ENCODE results near the gene TRABD2B. TPM values are rescaled to one million over a fixed set of nuclear protein-coding genes. Genes with fewer than 3 reads are reported as not detected.

Gene TRABD2B
- total RNA-seq, 4 donors from 2014 or later = 0.05 to 0.15 (median 0.12) TPM

- H3K27me3 ChIP-seq = peaks cover 12 to 22% (median 22%) of the 10 kb centered on the region in 3 donors
- intact Hi-C loops (cut with DNase I; ENCODE audit: low total_unique reads) (loop anchor here (1.0 kb wide), 1 partner anchor 65 kb away; no protein-coding TSS in a partner anchor), in situ Hi-C loops (cut with MboI; ENCODE audit: low sequenced_read_pairs in 4 of 4) (loop anchor here in 3 of 4 donors (5.0 to 25.0 kb wide), 3 partner anchors 61 to 209 kb away; no protein-coding TSS in a partner anchor)
Observed at GRCh38 chr1:47996406-47997226, 569 bp downstream of the TRABD2B start.

GRCh38 chr1:47996060-47996405, 1.2 kb downstream of the TRABD2B start:
- Histone ChIP-seq H3K9me3 (no peaks in the 10 kb centered on the region), H3K36me3 (no peaks in the 10 kb centered on the region), H3K4me3 (peak overlapping the region in 3 of 4 donors; percentile 52 to 60 (median 58)), H3K4me1 (peaks cover 3 to 8% of the 10 kb centered on the region in 2 donors), H3K27ac (peak overlapping the region; percentile 26 to 63 (median 30)), H3K27me3 (peaks cover 12 to 22% (median 22%) of the 10 kb centered on the region in 3 donors)
- ATAC-seq (no peak), DNase-seq (no peak)
- intact Hi-C loops (cut with DNase I; ENCODE audit: low total_unique reads) = no loop called here
- TF ChIP-seq POLR2A (IDR thresholded peaks at IDR 0.05) = no peak
- in situ Hi-C loops (cut with MboI; ENCODE audit: low sequenced_read_pairs in 4 of 4) = loop anchor here in 3 of 4 donors (5.0 to 25.0 kb wide), 3 partner anchors 61 to 209 kb away; no protein-coding TSS in a partner anchor

More at GRCh38 chr1:47996406-47997226, 569 bp downstream of the TRABD2B start:
- Histone ChIP-seq H3K9me3 (no peaks in the 10 kb centered on the region), H3K36me3 (no peaks in the 10 kb centered on the region), H3K4me1 (peaks cover 3 to 8% of the 10 kb centered on the region in 2 donors), H3K27ac (peak overlapping the region; percentile 40 to 63 (median 52)), H3K4me3 (peak overlapping the region; percentile 52 to 60 (median 57))
- no peak for TF ChIP-seq CTCF (IDR thresholded peaks at IDR 0.05 in 4 of 5, conservative IDR thresholded peaks at IDR 0.05 in 1 of 5)
- TF ChIP-seq POLR2A (IDR thresholded peaks at IDR 0.05) = no peak
- no peak for ATAC-seq
- DNase-seq = no peak

- Histone ChIP-seq H3K36me3 (no peaks in the 10 kb centered on the region), H3K27me3 (peaks cover 12 to 22% (median 22%) of the 10 kb centered on the region in 3 donors), H3K27ac (peak overlapping the region in 1 of 4 donors; percentile 63), H3K4me1 (peaks cover 3 to 8% of the 10 kb centered on the region in 2 donors), H3K4me3 (peak overlapping the region in 1 of 4 donors; percentile 52), H3K9me3 (no peaks in the 10 kb centered on the region)
- no peak for ATAC-seq
- TF ChIP-seq POLR2A (IDR thresholded peaks at IDR 0.05) (no peak), CTCF (IDR thresholded peaks at IDR 0.05 in 4 of 5, conservative IDR thresholded peaks at IDR 0.05 in 1 of 5) (no peak)
- in situ Hi-C loops (cut with MboI; ENCODE audit: low sequenced_read_pairs in 4 of 4) (loop anchor here in 3 of 4 donors (5.0 to 25.0 kb wide), 3 partner anchors 62 to 208 kb away; no protein-coding TSS in a partner anchor), intact Hi-C loops (cut with DNase I; ENCODE audit: low total_unique reads) (no loop called here)
- DNase-seq = no peak
Observed at GRCh38 chr1:47995306-47996050, 1.7 kb downstream of the TRABD2B start.

GRCh38 chr1:47993881-47994625, 3.1 kb downstream of the TRABD2B start:
- H3K4me3 ChIP-seq = no peak overlapping the region
- no peak for ATAC-seq
- H3K27me3 ChIP-seq = peaks cover 12 to 22% (median 22%) of the 10 kb centered on the region in 3 donors
- TF ChIP-seq POLR2A (IDR thresholded peaks at IDR 0.05) = no peak
- TF ChIP-seq CTCF (IDR thresholded peaks at IDR 0.05 in 4 of 5, conservative IDR thresholded peaks at IDR 0.05 in 1 of 5) = no peak
- H3K9me3 ChIP-seq = no peaks in the 10 kb centered on the region
- H3K27ac ChIP-seq = no peak overlapping the region
- in situ Hi-C loops (cut with MboI; ENCODE audit: low sequenced_read_pairs in 4 of 4) = loop anchor here in 2 of 4 donors (10.0 to 25.0 kb wide), 2 partner anchors 71 to 207 kb away; no protein-coding TSS in a partner anchor
- no peak for DNase-seq
- H3K36me3 ChIP-seq = no peaks in the 10 kb centered on the region
- H3K4me1 ChIP-seq = peaks cover 3 to 8% of the 10 kb centered on the region in 2 donors
- intact Hi-C loops (cut with DNase I; ENCODE audit: low total_unique reads) = no loop called here
